WTC11 (cell line): ENCODE measurements around the gene CNTNAP2.

ENCODE experiments used
- FOXK1 ChIP-seq: sonication (generic); formaldehyde crosslinking; IDR thresholded peaks from 2 replicates; pipeline ENCODE4 v1.8.0; 2022; ENCODE audit warnings: mild to moderate bottlenecking, moderate library complexity, missing genetic modification reagents
- MYBL2 ChIP-seq: sonication (generic); formaldehyde crosslinking; IDR thresholded peaks from 2 replicates; pipeline ENCODE4 v1.8.1; 2023; ENCODE audit warnings: mild to moderate bottlenecking, moderate library complexity, missing genetic modification reagents
- SP1 ChIP-seq: sonication (generic); formaldehyde crosslinking; conservative IDR thresholded peaks from 2 replicates; pipeline ENCODE4 v1.8.1; 2022; ENCODE audit warnings: missing genetic modification reagents
- TF ChIP-seq, protein P1 (sequence below): fragments of 200-600 bp; IDR thresholded peaks from 2 replicates; pipeline ENCODE4 v1.8.0; 2022; ENCODE audit warnings: antibody characterized with exemption
- TF ChIP-seq, protein P2 (sequence below): sonication (generic); formaldehyde crosslinking; conservative IDR thresholded peaks from 2 replicates; pipeline ENCODE4 v1.8.1; 2022; ENCODE audit warnings: mild to moderate bottlenecking, missing genetic modification reagents

DNA sequence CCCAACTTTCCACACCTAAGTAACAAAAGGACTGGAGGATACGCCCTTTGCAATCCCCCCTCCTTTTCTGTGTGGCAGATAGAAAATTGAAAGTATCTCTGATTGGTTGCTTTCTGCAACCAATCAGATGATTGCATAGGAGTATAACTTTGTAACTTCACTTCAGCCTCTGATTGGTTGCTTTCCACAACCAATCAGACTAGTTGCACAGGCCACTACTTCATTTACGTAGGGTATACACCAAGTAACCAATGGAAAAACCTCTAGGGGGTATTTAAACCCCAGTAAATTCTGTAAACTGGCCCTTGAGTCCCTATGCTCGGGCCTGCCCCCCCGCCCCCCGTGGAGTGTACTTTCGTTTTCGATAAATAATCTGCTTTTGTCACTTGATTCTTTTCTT lies 1080.4 kb downstream of the CNTNAP2 start:
- TF ChIP-seq, protein P1, sequence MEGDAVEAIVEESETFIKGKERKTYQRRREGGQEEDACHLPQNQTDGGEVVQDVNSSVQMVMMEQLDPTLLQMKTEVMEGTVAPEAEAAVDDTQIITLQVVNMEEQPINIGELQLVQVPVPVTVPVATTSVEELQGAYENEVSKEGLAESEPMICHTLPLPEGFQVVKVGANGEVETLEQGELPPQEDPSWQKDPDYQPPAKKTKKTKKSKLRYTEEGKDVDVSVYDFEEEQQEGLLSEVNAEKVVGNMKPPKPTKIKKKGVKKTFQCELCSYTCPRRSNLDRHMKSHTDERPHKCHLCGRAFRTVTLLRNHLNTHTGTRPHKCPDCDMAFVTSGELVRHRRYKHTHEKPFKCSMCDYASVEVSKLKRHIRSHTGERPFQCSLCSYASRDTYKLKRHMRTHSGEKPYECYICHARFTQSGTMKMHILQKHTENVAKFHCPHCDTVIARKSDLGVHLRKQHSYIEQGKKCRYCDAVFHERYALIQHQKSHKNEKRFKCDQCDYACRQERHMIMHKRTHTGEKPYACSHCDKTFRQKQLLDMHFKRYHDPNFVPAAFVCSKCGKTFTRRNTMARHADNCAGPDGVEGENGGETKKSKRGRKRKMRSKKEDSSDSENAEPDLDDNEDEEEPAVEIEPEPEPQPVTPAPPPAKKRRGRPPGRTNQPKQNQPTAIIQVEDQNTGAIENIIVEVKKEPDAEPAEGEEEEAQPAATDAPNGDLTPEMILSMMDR: no peak
- TF ChIP-seq, protein P2, sequence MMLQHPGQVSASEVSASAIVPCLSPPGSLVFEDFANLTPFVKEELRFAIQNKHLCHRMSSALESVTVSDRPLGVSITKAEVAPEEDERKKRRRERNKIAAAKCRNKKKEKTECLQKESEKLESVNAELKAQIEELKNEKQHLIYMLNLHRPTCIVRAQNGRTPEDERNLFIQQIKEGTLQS (CRISPR knock-in tag): no peak
- TF ChIP-seq MYBL2 (CRISPR knock-in tag) (no peak), FOXK1 (no peak), SP1 (CRISPR knock-in tag) (no peak)
